Upper lobe of left lung (tissue), 4 donors: Measurements from ENCODE around the gene HOXD13.

Source experiments
- CTCF ChIP-seq, 6 experiments: fragments of 450-650 bp in 4 of 6; fragments of 200-600 bp in 2 of 6; sonication (generic) in 2 of 6; IDR thresholded peaks; one replicate each; pipeline ENCODE4 v1.5.1; 2016 to 2019; ENCODE audit warnings: antibody characterized with exemption in 6 of 6
- EP300 ChIP-seq, 4 donors: sonication (generic); formaldehyde crosslinking; IDR thresholded peaks; one replicate each; pipeline ENCODE4 v1.5.1; 2017; ENCODE audit warnings: antibody characterized with exemption in 4 of 4, control low read depth in 2 of 4
- POLR2A ChIP-seq, 4 donors: fragments of 450-650 bp; IDR thresholded peaks; one replicate each; pipeline ENCODE4 v1.5.1; 2016 to 2017; ENCODE audit warnings: antibody characterized with exemption in 4 of 4, mild to moderate bottlenecking in 2 of 4
- POLR2AphosphoS5 ChIP-seq, 2 donors: sonication (generic); formaldehyde crosslinking; IDR thresholded peaks; one replicate each; pipeline ENCODE4 v1.5.1; 2017; ENCODE audit warnings: antibody characterized with exemption in 2 of 2

- TF ChIP-seq CTCF (IDR thresholded peaks at IDR 0.05) (no peak), POLR2AphosphoS5 (IDR thresholded peaks at IDR 0.05) (no peak), POLR2A (IDR thresholded peaks at IDR 0.05) (no peak), EP300 (IDR thresholded peaks at IDR 0.05) (no peak)
Observed at GRCh38 chr2:176112375-176113302, 20.1 kb downstream of the HOXD13 start.
